Natural killer cell (primary cell): ENCODE measurements around the gene PDE11A. TPM values are rescaled to one million over a fixed set of nuclear protein-coding genes. Genes with fewer than 3 reads are reported as not detected.

Source experiments
- ATAC-seq, 3 donors: fragments of 150-1000 bp in 2 of 3; fragments of 200-7000 bp in 1 of 3; cut with Tn5 transposase; 1 replicate in 1 of 3; 2 replicates in 2 of 3; pipeline ENCODE4 v1.10.0; 2021; ENCODE audit warnings: mild to moderate bottlenecking in 2 of 3, moderate library complexity in 2 of 3
- DNase-seq, 2 donors: peaks; one replicate each; pipeline versions ENCODE4 v3.0.0 to v3.0.0-alpha.2; 2013 to 2021; ENCODE audit warnings: mixed read lengths in 1 of 2
- H3K27ac ChIP-seq: one replicate; pipeline ENCODE4 v1.5.1; 2013; ENCODE audit warnings: mild to moderate bottlenecking, low read length
- H3K27me3 ChIP-seq: one replicate; pipeline ENCODE4 v1.6.1; 2013; ENCODE audit warnings: low read length; ENCODE audit not compliant: control insufficient read depth, insufficient read depth
- H3K36me3 ChIP-seq: one replicate; pipeline ENCODE4 v1.6.1; 2013; ENCODE audit warnings: low read length; ENCODE audit not compliant: control insufficient read depth, insufficient read depth
- H3K4me1 ChIP-seq: one replicate; pipeline ENCODE4 v1.6.1; 2013; ENCODE audit warnings: low read length; ENCODE audit not compliant: control insufficient read depth, insufficient read depth
- H3K4me3 ChIP-seq: one replicate; pipeline ENCODE4 v1.5.1; 2013; ENCODE audit warnings: low read length
- H3K9me3 ChIP-seq: one replicate; pipeline ENCODE4 v1.6.1; 2013; ENCODE audit warnings: low read length; ENCODE audit not compliant: control insufficient read depth, insufficient read depth
- H3K27ac Mint-ChIP-seq, 2 donors: one replicate each; pipeline ENCODE4 v1.8.0; 2022; ENCODE audit warnings: mild to moderate bottlenecking in 2 of 2, mixed read lengths in 2 of 2, moderate library complexity in 1 of 2
- H3K27me3 Mint-ChIP-seq, 2 donors: one replicate each; pipeline ENCODE4 v1.8.0; 2022; ENCODE audit warnings: low read depth in 2 of 2, mixed read lengths in 2 of 2
- H3K36me3 Mint-ChIP-seq: one replicate; pipeline ENCODE4 v1.8.0; 2022; ENCODE audit warnings: mixed read lengths
- H3K4me1 Mint-ChIP-seq, 2 donors: one replicate each; pipeline ENCODE4 v1.8.0; 2022; ENCODE audit warnings: mixed read lengths in 2 of 2
- H3K4me3 Mint-ChIP-seq: one replicate; pipeline ENCODE4 v1.8.0; 2022; ENCODE audit warnings: mild to moderate bottlenecking, moderate library complexity, mixed read lengths
- H3K9me3 Mint-ChIP-seq, 2 donors: one replicate each; pipeline ENCODE4 v1.8.0; 2022; ENCODE audit warnings: mixed read lengths in 2 of 2
- whole genome bisulfite sequencing: methylation state at CpG from one replicate; pipeline ENCODE4 v1.1.7; 2013; ENCODE audit warnings: missing lambda C conversion rate; ENCODE audit not compliant: insufficient coverage; 5-methylcytosine and 5-hydroxymethylcytosine counted together
- intact Hi-C: fragments of 100-400 bp; cut with micrococcal nuclease; formaldehyde crosslinking; loops from one replicate; pipeline ENCODE4 v1.14.2; 2022
- total RNA-seq, 4 donors: library from RNA; stranded (reverse); fragments of 120-200 nt in 1 of 4; gene quantifications; one replicate each; pipeline versions ENCODE4 v1.2.3 to v1.2.4, GENCODE V29; 2013 to 2022
- TF ChIP-seq, protein P1 (sequence below): fragments of 200-600 bp; IDR thresholded peaks from one replicate; pipeline ENCODE4 v1.8.0; 2022; ENCODE audit warnings: antibody characterized with exemption

PDE11A gene
- total RNA-seq, 3 donors from 2014 or later (not counting 1 experiment from before 2014, with no cell fraction given) = not detected

DNA sequence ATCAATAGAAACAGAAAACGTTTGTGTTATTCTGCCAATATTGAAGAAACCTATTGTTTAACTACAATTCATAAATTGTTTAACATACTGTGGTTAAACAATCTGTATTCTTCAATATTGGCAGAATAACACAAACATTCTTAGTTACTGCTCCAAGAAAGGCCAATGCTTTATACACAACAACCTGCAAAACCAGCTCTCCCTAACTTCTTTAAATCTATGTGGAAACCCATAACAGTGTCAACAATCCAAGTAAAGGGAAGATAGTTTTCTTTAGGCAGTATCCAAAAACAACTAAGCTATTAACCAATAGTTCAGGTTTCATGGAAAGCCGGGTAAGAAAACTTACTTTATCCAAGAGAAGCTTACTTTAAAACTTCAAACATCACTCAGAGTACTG lies 33.5 kb upstream of the PDE11A start:
- no peaks in the 10 kb centered on the region for H3K36me3 ChIP-seq

DNA sequence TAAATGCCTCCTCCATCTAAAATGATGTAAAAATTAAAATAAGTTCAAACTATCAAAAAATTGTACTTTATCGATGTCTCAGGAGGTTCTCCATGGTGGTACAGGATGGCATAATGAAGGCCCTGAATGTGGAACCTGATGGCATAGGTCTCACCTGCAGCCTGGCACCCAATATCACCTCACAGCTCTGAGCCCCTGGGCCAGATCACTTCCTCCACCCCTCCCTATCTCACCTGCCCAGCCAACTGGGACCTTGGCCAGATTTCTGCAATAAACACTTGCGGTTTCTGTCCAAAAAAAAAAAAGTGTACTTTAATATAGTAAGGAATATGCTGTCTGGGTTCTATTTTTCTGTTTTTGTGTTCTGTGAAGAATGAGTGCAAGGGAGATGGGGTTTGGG lies 33.0 kb upstream of the PDE11A start:
- no peaks in the 10 kb centered on the region for H3K9me3 Mint-ChIP-seq
- no peaks in the 10 kb centered on the region for H3K27me3 Mint-ChIP-seq
- DNase-seq (no peak), ATAC-seq (no peak)
- no peaks in the 10 kb centered on the region for H3K36me3 Mint-ChIP-seq
- TF ChIP-seq, protein P1, sequence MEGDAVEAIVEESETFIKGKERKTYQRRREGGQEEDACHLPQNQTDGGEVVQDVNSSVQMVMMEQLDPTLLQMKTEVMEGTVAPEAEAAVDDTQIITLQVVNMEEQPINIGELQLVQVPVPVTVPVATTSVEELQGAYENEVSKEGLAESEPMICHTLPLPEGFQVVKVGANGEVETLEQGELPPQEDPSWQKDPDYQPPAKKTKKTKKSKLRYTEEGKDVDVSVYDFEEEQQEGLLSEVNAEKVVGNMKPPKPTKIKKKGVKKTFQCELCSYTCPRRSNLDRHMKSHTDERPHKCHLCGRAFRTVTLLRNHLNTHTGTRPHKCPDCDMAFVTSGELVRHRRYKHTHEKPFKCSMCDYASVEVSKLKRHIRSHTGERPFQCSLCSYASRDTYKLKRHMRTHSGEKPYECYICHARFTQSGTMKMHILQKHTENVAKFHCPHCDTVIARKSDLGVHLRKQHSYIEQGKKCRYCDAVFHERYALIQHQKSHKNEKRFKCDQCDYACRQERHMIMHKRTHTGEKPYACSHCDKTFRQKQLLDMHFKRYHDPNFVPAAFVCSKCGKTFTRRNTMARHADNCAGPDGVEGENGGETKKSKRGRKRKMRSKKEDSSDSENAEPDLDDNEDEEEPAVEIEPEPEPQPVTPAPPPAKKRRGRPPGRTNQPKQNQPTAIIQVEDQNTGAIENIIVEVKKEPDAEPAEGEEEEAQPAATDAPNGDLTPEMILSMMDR = no peak
- intact Hi-C loops = no loop called here
- no peaks in the 10 kb centered on the region for H3K4me1 ChIP-seq
- no peak overlapping the region for H3K4me3 ChIP-seq
- no peaks in the 10 kb centered on the region for H3K9me3 ChIP-seq
- no peaks in the 10 kb centered on the region for H3K27me3 ChIP-seq
- no peaks in the 10 kb centered on the region for H3K4me1 Mint-ChIP-seq
- no peak overlapping the region for H3K27ac ChIP-seq
- H3K27ac Mint-ChIP-seq = no peak overlapping the region
- WGBS = 80% methylated on average over 2 of the region's 2 CpGs
- no peak overlapping the region for H3K4me3 Mint-ChIP-seq
- no peaks in the 10 kb centered on the region for H3K36me3 ChIP-seq

More for the DNA sequence above, 33.5 kb upstream of the PDE11A start:
- Mint-ChIP-seq H3K4me3 (no peak overlapping the region), H3K27ac (no peak overlapping the region), H3K27me3 (no peaks in the 10 kb centered on the region), H3K4me1 (no peaks in the 10 kb centered on the region), H3K9me3 (no peaks in the 10 kb centered on the region), H3K36me3 (no peaks in the 10 kb centered on the region)
- Histone ChIP-seq H3K4me1 (no peaks in the 10 kb centered on the region), H3K27ac (no peak overlapping the region), H3K27me3 (no peaks in the 10 kb centered on the region), H3K9me3 (no peaks in the 10 kb centered on the region), H3K4me3 (no peak overlapping the region)
- TF ChIP-seq, protein P1 = no peak
- intact Hi-C loops = no loop called here
- ATAC-seq (no peak), DNase-seq (no peak)
- 100% methylated on average over 1 of the region's 2 CpGs for WGBS

DNA sequence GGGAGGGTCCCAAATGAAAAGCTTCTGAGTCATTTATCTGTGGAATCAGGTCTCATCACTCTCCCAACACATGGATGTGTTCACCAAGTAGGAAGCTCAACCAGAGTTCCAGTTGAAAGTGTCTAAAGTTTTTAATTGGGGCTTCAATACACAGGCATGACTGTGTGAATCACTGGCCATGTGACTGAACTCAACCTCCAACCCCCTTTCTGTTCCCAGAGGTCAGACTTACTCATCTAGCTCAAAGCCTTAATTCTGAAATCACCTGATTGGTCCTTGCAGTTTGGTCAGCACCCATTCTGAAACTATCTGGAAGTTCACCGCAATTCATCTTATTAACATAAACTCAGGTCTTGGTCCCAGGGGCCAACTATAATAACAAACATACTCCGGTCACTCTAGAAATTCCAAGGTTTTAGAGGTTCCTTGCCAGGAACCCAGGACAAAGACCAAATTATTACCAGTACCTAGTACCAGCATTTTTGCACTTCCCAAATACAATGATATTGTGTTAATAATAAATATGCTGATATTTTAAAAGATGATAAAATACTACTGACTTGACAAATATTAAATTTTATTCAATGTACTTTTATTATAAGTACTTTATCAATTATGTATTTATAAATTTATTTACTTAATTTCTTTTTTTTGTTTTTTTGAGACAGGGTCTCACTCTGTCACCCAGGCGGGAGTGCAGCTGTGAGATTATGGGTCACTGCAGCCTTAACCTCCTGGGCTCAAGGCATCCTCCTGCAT lies 28.9 kb upstream of the PDE11A start:
- no peaks in the 10 kb centered on the region for H3K36me3 Mint-ChIP-seq
- H3K9me3 Mint-ChIP-seq = no peaks in the 10 kb centered on the region
- WGBS = 91% methylated on average over 3 of the region's 3 CpGs

More for the DNA sequence above, 28.9 kb upstream of the PDE11A start:
- Histone ChIP-seq H3K4me3 (no peak overlapping the region), H3K4me1 (no peaks in the 10 kb centered on the region), H3K9me3 (no peaks in the 10 kb centered on the region), H3K36me3 (no peaks in the 10 kb centered on the region), H3K27ac (no peak overlapping the region), H3K27me3 (no peaks in the 10 kb centered on the region)
- Mint-ChIP-seq H3K4me3 (no peak overlapping the region), H3K27me3 (peaks cover 0 to 7% of the 10 kb centered on the region in 2 donors), H3K27ac (no peak overlapping the region), H3K4me1 (no peaks in the 10 kb centered on the region)
- DNase-seq (no peak), ATAC-seq (no peak)
- TF ChIP-seq, protein P1 = no peak
- intact Hi-C loops = no loop called here
